ENCODE data around the gene MUC2. TPM values are rescaled to one million over a fixed set of nuclear protein-coding genes. Genes with fewer than 3 reads are reported as not detected.
A peak's percentile ranks its signal among the peaks of the same experiment; 100 is the strongest.

MUC2 gene
- total and polyA plus RNA-seq, 5 donors, result 0.02 to 0.03 TPM; not detected in 3

- Histone ChIP-seq H3K4me1 (ENCODE audit: control insufficient read depth, insufficient read depth, low read length) (no peaks in the 10 kb centered on the region), H3K9me3 (ENCODE audit: control insufficient read depth, low read length) (peaks cover 2% of the 10 kb centered on the region), H3K27me3 (ENCODE audit: control insufficient read depth, insufficient read depth) (no peaks in the 10 kb centered on the region), H3K4me3 (ENCODE audit: low read length) (no peak overlapping the region), H3K27ac (ENCODE audit: low read length) (no peak overlapping the region)
- DNase-seq (peak in 1 of 3 donors; percentile 11), ATAC-seq (no peak)
- WGBS, result 79% methylated on average over 9 of the region's 9 CpGs
- intact Hi-C loops (cut with DNase I), result no loop called here
Measured at GRCh38 chr11:1062075-1062820, 12.4 kb upstream of the MUC2 start.

DNA sequence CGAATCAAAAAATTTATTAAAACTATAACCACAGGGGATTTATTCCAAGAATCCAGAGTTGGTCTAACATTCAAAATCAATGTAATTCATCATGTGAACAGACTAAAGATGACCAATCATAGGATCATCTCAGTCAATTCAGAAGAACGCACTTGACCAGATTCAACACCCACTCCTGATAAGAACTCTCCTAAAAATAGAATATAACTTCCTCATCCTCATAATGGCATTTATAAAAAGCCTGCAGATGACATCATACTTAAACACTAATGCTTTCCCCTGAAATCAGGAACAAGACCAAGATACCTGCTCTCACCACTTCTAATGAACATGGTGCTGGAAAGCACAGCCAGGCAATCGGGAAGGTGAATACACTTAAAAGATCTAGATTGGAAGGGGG lies 10.5 kb upstream of the MUC2 start:
- intact Hi-C loops (cut with DNase I), result no loop called here
- Histone ChIP-seq H3K9me3 (ENCODE audit: control insufficient read depth, low read length) (peaks cover 2% of the 10 kb centered on the region), H3K27ac (ENCODE audit: low read length) (no peak overlapping the region), H3K27me3 (ENCODE audit: control insufficient read depth, insufficient read depth) (no peaks in the 10 kb centered on the region), H3K4me1 (ENCODE audit: control insufficient read depth, insufficient read depth, low read length) (no peaks in the 10 kb centered on the region), H3K4me3 (ENCODE audit: low read length) (no peak overlapping the region)
- ATAC-seq (no peak), DNase-seq (no peak)
- WGBS, result 38% methylated on average over 3 of the region's 3 CpGs

DNA sequence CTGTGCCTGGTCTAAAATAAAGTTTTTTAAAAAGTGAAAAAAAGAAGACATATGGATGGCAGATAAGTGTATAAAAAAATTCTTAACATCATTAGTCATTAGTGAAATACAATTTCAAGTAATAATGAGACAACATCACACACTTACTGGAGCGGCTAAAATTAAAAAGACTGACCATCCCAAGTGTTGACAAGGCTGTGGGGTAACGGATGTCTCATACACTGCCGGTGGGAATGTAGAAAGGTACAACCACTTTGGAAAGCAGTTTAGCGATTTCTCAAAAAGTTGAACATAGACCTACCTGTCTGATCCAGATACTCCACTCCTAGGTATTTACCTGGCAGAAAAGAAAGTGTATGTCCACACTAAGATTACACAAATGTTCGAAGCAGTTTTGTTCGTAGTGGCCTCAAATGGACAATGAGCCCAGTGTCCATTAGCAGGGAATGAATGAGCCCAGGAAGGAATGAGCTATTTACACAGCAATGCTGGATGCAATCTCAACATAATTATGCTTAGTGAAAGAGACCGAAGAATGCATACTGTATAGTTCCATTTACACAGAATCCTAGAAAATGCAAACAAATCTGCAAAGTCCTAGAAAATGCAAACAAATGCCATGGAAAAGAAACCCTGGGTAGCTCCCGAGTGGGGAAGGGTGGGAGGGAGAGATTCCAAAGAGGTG lies 6.7 kb upstream of the MUC2 start:
- WGBS, result 86% methylated on average over 8 of the region's 8 CpGs
- H3K27me3 ChIP-seq (ENCODE audit: control insufficient read depth, insufficient read depth), result no peaks in the 10 kb centered on the region
- intact Hi-C loops (cut with DNase I), result no loop called here
- no peak for DNase-seq
- no peak for ATAC-seq
- H3K9me3 ChIP-seq (ENCODE audit: control insufficient read depth, low read length), result no peaks in the 10 kb centered on the region
- H3K27ac ChIP-seq (ENCODE audit: low read length), result no peak overlapping the region
- H3K4me3 ChIP-seq (ENCODE audit: low read length), result no peak overlapping the region
- no peaks in the 10 kb centered on the region for H3K4me1 ChIP-seq (ENCODE audit: control insufficient read depth, insufficient read depth, low read length)

DNA sequence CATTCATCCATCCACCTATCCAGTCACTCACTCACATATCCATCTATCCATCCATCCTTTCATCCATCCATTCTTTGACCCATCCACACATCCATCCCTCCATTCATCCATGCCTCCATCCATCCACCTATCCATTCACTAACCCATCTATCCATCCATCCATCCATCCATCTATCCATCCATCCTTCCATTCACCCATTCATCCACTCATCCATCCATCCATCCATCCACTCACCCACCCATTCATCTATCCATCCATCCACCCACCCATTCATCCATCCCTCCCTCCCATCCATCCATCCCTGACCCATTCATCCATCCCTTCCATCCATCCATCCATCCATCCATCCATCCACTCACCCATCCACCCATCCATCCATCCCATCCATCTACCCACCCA lies 4.9 kb upstream of the MUC2 start:
- Histone ChIP-seq H3K27me3 (ENCODE audit: control insufficient read depth, insufficient read depth) (no peaks in the 10 kb centered on the region), H3K9me3 (ENCODE audit: control insufficient read depth, low read length) (no peaks in the 10 kb centered on the region), H3K4me1 (ENCODE audit: control insufficient read depth, insufficient read depth, low read length) (no peaks in the 10 kb centered on the region), H3K27ac (ENCODE audit: low read length) (no peak overlapping the region), H3K4me3 (ENCODE audit: low read length) (no peak overlapping the region)
- intact Hi-C loops (cut with DNase I), result no loop called here
- DNase-seq (no peak), ATAC-seq (no peak)

DNA sequence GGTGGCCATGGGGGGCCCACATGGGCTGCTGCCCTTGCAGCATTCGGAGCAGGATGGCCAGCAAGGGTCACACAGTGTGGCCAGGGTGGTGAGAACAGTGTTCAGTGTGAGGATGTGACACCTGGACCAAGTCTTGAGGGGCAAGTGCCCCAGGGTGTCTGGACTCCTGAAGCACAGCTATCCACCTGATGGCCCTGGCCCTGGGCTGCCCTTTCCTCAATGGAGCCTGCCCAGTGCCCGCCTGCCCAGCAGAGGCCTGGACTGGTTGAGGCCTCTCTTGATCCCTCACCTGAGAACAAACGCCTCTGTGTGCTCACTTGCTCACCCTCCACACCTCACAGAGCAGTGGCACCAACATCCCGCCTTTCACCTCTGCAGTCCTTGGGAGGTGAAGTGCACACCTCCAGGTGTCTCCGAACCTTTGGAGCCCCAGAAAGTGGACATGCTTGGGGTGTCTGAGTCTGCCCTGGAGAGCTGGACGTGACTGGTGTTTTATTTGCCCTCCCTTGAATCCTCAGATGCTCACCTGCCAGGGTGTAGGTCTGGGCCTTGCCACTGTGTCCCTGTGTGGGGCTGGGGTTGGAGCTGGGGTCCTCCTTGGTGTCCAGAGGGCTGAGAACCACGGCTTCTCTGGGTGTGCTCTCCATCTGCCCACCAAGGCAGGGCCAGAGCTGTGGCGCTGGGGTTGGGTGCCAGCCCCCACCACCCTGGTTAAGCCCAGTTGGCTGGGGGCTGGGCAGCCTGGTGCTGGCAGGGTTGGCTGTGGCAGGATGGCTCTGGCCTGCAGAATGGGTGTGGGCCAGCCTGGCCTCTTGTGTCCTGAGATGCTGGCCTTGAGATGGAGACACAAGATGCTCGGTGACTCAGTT lies 3.8 kb upstream of the MUC2 start:
- H3K27ac ChIP-seq (ENCODE audit: low read length), result no peak overlapping the region
- DNase-seq, result no peak
- no peak for ATAC-seq
- WGBS, result 82% methylated on average over 9 of the region's 9 CpGs
- H3K4me3 ChIP-seq (ENCODE audit: low read length), result no peak overlapping the region
- H3K4me1 ChIP-seq (ENCODE audit: control insufficient read depth, insufficient read depth, low read length), result no peaks in the 10 kb centered on the region
- intact Hi-C loops (cut with DNase I), result no loop called here
- H3K27me3 ChIP-seq (ENCODE audit: control insufficient read depth, insufficient read depth), result no peaks in the 10 kb centered on the region
- H3K9me3 ChIP-seq (ENCODE audit: control insufficient read depth, low read length), result no peaks in the 10 kb centered on the region

GRCh38 chr11:1071571-1072115 lies 3.0 kb upstream of the MUC2 start:
- DNase-seq, result peak in 1 of 3 donors; percentile 58
- Histone ChIP-seq H3K4me3 (ENCODE audit: low read length) (no peak overlapping the region), H3K27ac (ENCODE audit: low read length) (no peak overlapping the region), H3K27me3 (ENCODE audit: control insufficient read depth, insufficient read depth) (no peaks in the 10 kb centered on the region), H3K4me1 (ENCODE audit: control insufficient read depth, insufficient read depth, low read length) (no peaks in the 10 kb centered on the region), H3K9me3 (ENCODE audit: control insufficient read depth, low read length) (no peaks in the 10 kb centered on the region)
- no peak for ATAC-seq
- WGBS, result 65% methylated on average over 21 of the region's 21 CpGs
- intact Hi-C loops (cut with DNase I), result no loop called here

GRCh38 chr11:1072116-1072820 lies 2.4 kb upstream of the MUC2 start:
- Histone ChIP-seq H3K4me3 (ENCODE audit: low read length) (no peak overlapping the region), H3K27me3 (ENCODE audit: control insufficient read depth, insufficient read depth) (no peaks in the 10 kb centered on the region), H3K27ac (ENCODE audit: low read length) (no peak overlapping the region), H3K9me3 (ENCODE audit: control insufficient read depth, low read length) (no peaks in the 10 kb centered on the region), H3K4me1 (ENCODE audit: control insufficient read depth, insufficient read depth, low read length) (no peaks in the 10 kb centered on the region)
- ATAC-seq (peak in 1 of 2 donors; percentile 28), DNase-seq (peak in 2 of 3 donors; percentile 52 to 61)
- intact Hi-C loops (cut with DNase I), result no loop called here
- 42% methylated on average over 18 of the region's 18 CpGs for WGBS

DNA sequence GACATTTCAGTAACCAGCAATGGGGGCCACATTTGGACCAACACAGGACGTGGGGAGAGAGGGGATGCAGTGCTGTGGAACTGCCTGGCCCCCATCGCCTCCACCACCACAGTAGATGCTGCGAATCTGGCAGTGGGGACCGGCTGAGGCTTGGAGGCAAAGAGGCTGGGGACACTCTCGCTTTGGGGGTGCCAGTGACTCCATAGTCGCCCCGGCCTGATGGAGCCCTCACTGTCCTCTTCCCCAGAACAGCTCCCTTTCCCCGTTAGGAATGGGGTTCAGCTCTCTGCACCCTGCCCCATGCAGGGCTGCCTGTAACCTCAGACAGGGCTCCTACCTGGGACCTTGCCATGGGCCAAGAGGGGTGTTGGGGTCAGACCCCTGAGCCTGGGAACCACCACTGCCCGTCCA lies 1.8 kb upstream of the MUC2 start:
- Histone ChIP-seq H3K4me1 (ENCODE audit: control insufficient read depth, insufficient read depth, low read length) (no peaks in the 10 kb centered on the region), H3K4me3 (ENCODE audit: low read length) (no peak overlapping the region), H3K27ac (ENCODE audit: low read length) (no peak overlapping the region), H3K27me3 (ENCODE audit: control insufficient read depth, insufficient read depth) (no peaks in the 10 kb centered on the region), H3K9me3 (ENCODE audit: control insufficient read depth, low read length) (no peaks in the 10 kb centered on the region)
- no peak for ATAC-seq
- peak in 1 of 3 donors; percentile 24 for DNase-seq
- intact Hi-C loops (cut with DNase I), result no loop called here
- WGBS, result 78% methylated on average over 9 of the region's 9 CpGs

DNA sequence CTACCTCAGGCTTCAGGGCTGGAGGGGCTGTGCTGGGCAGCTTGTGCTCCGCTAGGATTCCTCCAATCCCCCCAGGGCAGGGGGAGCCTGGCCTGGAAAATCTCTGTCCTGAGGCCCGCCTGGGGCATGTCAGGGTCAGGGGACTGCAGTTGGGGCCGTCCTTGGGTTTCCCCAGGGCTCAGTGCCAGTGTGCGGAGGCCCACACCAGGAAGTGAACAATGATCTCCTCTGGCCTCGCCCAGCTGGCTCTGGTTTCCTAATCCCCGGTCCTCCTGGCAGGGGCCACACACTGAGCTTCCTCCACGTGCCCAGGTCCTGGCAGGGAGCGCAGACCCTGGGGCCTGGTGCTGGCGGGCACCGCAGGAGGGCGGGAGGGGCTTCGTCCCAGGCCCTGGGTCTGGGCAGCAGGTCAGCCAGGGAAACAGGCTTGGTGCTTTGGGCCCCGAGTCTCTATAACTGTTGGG lies 1.4 kb upstream of the MUC2 start:
- Histone ChIP-seq H3K4me3 (ENCODE audit: low read length) (no peak overlapping the region), H3K27ac (ENCODE audit: low read length) (no peak overlapping the region), H3K9me3 (ENCODE audit: control insufficient read depth, low read length) (no peaks in the 10 kb centered on the region), H3K4me1 (ENCODE audit: control insufficient read depth, insufficient read depth, low read length) (no peaks in the 10 kb centered on the region), H3K27me3 (ENCODE audit: control insufficient read depth, insufficient read depth) (no peaks in the 10 kb centered on the region)
- ATAC-seq, result peak; percentile 51 to 61
- WGBS, result 49% methylated on average over 13 of the region's 13 CpGs
- intact Hi-C loops (cut with DNase I), result no loop called here
- DNase-seq, result peak; percentile 44 to 75 (median 73)

DNA sequence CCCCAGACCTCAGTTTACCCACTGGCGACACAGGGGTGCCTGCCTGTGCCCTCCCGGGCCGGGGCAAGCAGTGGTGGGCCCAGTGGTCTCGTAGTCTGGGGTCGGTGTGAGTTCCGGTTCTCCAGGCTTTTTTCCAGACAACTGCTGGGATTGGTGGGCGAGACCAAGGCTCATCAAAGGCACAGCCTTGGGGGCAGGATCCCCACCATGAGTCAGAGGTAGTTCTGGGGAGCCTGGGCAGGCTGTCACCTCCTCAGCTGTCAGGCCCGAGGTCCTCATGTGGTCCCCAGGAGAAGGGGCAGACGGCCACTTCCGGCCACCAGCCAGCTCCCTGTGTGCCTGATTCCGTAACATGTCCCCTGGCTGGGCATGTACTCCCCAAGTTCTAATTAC lies 827 bp upstream of the MUC2 start:
- no peak for ATAC-seq
- no peaks in the 10 kb centered on the region for H3K9me3 ChIP-seq (ENCODE audit: control insufficient read depth, low read length)
- no peak overlapping the region for H3K4me3 ChIP-seq (ENCODE audit: low read length)
- no peaks in the 10 kb centered on the region for H3K27me3 ChIP-seq (ENCODE audit: control insufficient read depth, insufficient read depth)
- intact Hi-C loops (cut with DNase I), result no loop called here
- no peak overlapping the region for H3K27ac ChIP-seq (ENCODE audit: low read length)
- WGBS, result 80% methylated on average over 11 of the region's 11 CpGs
- no peak for DNase-seq
- no peaks in the 10 kb centered on the region for H3K4me1 ChIP-seq (ENCODE audit: control insufficient read depth, insufficient read depth, low read length)

Data from right cardiac atrium (tissue), 5 donors.